Hepatocyte (in vitro differentiated cells): ENCODE measurements around the gene APOBEC3C. TPM values are rescaled to one million over a fixed set of nuclear protein-coding genes. Genes with fewer than 3 reads are reported as not detected.

Experiments used
- DNase-seq: peaks from one replicate; pipeline ENCODE4 v3.0.0-alpha.2; 2016; ENCODE audit warnings: low spot score
- H2AFZ ChIP-seq: fragments of 200-600 bp; sonication (generic); 2 replicates; pipeline ENCODE4 v1.6.0; 2016; ENCODE audit warnings: antibody characterized with exemption, mild to moderate bottlenecking
- H3K27ac ChIP-seq: fragments of 200-600 bp; sonication (generic); 2 replicates; pipeline ENCODE4 v1.5.1; 2016; ENCODE audit warnings: mild to moderate bottlenecking
- H3K27me3 ChIP-seq: fragments of 200-600 bp; sonication (generic); 2 replicates; pipeline ENCODE4 v1.6.1; 2016
- H3K36me3 ChIP-seq: fragments of 200-600 bp; sonication (generic); replicated peaks from 2 replicates; pipeline ENCODE4 v1.5.1; 2016; ENCODE audit warnings: low read depth; ENCODE audit not compliant: insufficient read depth
- H3K4me1 ChIP-seq: fragments of 200-600 bp; sonication (generic); 2 replicates; pipeline ENCODE4 v1.5.1; 2016; ENCODE audit warnings: mild to moderate bottlenecking, moderate library complexity; ENCODE audit not compliant: insufficient read depth
- H3K4me2 ChIP-seq: fragments of 200-600 bp; sonication (generic); 2 replicates; pipeline ENCODE4 v1.6.0; 2016
- H3K4me3 ChIP-seq: fragments of 200-600 bp; sonication (generic); 2 replicates; pipeline ENCODE4 v1.5.1; 2016; ENCODE audit warnings: mild to moderate bottlenecking
- H3K79me2 ChIP-seq: fragments of 200-600 bp; sonication (generic); 2 replicates; pipeline ENCODE4 v1.6.0; 2017; ENCODE audit warnings: mild to moderate bottlenecking
- H3K9me2 ChIP-seq: fragments of 200-600 bp; sonication (generic); replicated peaks from 2 replicates; pipeline ENCODE4 v1.6.0; 2017; ENCODE audit warnings: mild to moderate bottlenecking; ENCODE audit not compliant: insufficient read depth
- H3K9me3 ChIP-seq: fragments of 200-600 bp; sonication (generic); 2 replicates; pipeline ENCODE4 v1.5.1; 2016; ENCODE audit warnings: low read depth, mild to moderate bottlenecking
- H4K20me1 ChIP-seq: fragments of 200-600 bp; sonication (generic); 2 replicates; pipeline ENCODE4 v1.6.0; 2016; ENCODE audit warnings: mild to moderate bottlenecking; ENCODE audit not compliant: insufficient read depth, poor library complexity, severe bottlenecking
- CTCF ChIP-seq: fragments of 200-600 bp; sonication (generic); IDR thresholded peaks from 2 replicates; pipeline ENCODE4 v1.5.1; 2016; ENCODE audit warnings: antibody characterized with exemption, mild to moderate bottlenecking; ENCODE audit not compliant: poor library complexity
- EZH2 ChIP-seq: fragments of 200-600 bp; sonication (generic); IDR thresholded peaks from 2 replicates; pipeline ENCODE4 v1.6.1; 2016; ENCODE audit warnings: antibody characterized with exemption, mild to moderate bottlenecking, borderline replicate concordance
- EZH2phosphoT487 ChIP-seq: fragments of 200-600 bp; sonication (generic); IDR thresholded peaks from one replicate; pipeline ENCODE4 v1.6.1; 2018; ENCODE audit warnings: antibody characterized with exemption, mild to moderate bottlenecking, low read depth, moderate library complexity; ENCODE audit not compliant: unreplicated experiment, severe bottlenecking
- WGBS: methylation state at CpG from one replicate; pipeline ENCODE4 v1.1.6; 2016; ENCODE audit warnings: low lambda C conversion rate; ENCODE audit errors: missing lambda C conversion rate; 5-methylcytosine and 5-hydroxymethylcytosine counted together
- polyA plus RNA-seq: library from polyadenylated mRNA; unstranded; fragments of >200 nt; fragmentation: Nextera tagmentation; extraction: Ambion mirVana; gene quantifications from 2 replicates; pipeline ENCODE4 v1.2.1, GENCODE V29; 2016
- total RNA-seq: library from RNA; depleted of rRNA; stranded (reverse); fragments of >200 nt; gene quantifications from 2 replicates; pipeline ENCODE4 v1.2.3, GENCODE V29; 2014

APOBEC3C gene
- total and polyA plus RNA-seq, 2 experiments from 2014 or later: 8.0 to 36.8 TPM

GRCh38 chr22:39068033-39068785, 54.2 kb downstream of the APOBEC3C start:
- Histone ChIP-seq H3K27me3 (no peaks in the 10 kb centered on the region), H3K36me3 (no peaks in the 10 kb centered on the region), H3K9me2 (no peaks in the 10 kb centered on the region), H3K79me2 (no peaks in the 10 kb centered on the region), H3K27ac (no peak overlapping the region), H3K4me3 (no peak overlapping the region), H3K4me2 (no peak overlapping the region), H4K20me1 (no peaks in the 10 kb centered on the region), H3K9me3 (no peaks in the 10 kb centered on the region), H3K4me1 (no peaks in the 10 kb centered on the region), H2AFZ (no peak overlapping the region)
- WGBS: 34% methylated on average over 13 of the region's 13 CpGs
- no peak for DNase-seq
- TF ChIP-seq CTCF (no peak), EZH2phosphoT487 (no peak), EZH2 (no peak)

Other genes starting within 250 kb of the APOBEC3C start
- gene DNAL4, start 220.1 kb upstream of the APOBEC3C start, total RNA-seq: 11.9 and 15.5 TPM in 2 replicates
- 19.3 and 21.5 TPM in 2 replicates for gene DNAL4, start 220.1 kb upstream of the APOBEC3C start, polyA plus RNA-seq
- 3.1 and 3.8 TPM in 2 replicates for gene NPTXR, start 170.2 kb upstream of the APOBEC3C start, total RNA-seq
- gene NPTXR, start 170.2 kb upstream of the APOBEC3C start, polyA plus RNA-seq: 3.3 TPM in 2 replicates
- gene CBX6, start 142.0 kb upstream of the APOBEC3C start, total RNA-seq: 30.7 and 42.9 TPM in 2 replicates
- gene CBX6, start 142.0 kb upstream of the APOBEC3C start, polyA plus RNA-seq: 40.6 and 45.4 TPM in 2 replicates
- gene APOBEC3A, start 56.6 kb upstream of the APOBEC3C start, total RNA-seq: not detected in 2 replicates
- not detected in 2 replicates for gene APOBEC3A, start 56.6 kb upstream of the APOBEC3C start, polyA plus RNA-seq
- gene APOBEC3B, start 31.9 kb upstream of the APOBEC3C start, total RNA-seq: 2.2 TPM in 2 replicates
- gene APOBEC3B, start 31.9 kb upstream of the APOBEC3C start, polyA plus RNA-seq: 10.5 and 11.0 TPM in 2 replicates
- 1.4 and 1.5 TPM in 2 replicates for gene APOBEC3D, start 6.9 kb downstream of the APOBEC3C start, total RNA-seq
- gene APOBEC3D, start 6.9 kb downstream of the APOBEC3C start, polyA plus RNA-seq: 1.4 and 1.5 TPM in 2 replicates
- gene APOBEC3F, start 26.6 kb downstream of the APOBEC3C start, total RNA-seq: 1.2 and 4.7 TPM in 2 replicates
- gene APOBEC3F, start 26.6 kb downstream of the APOBEC3C start, polyA plus RNA-seq: 8.8 and 10.0 TPM in 2 replicates
- gene APOBEC3G, start 63.0 kb downstream of the APOBEC3C start, total RNA-seq: 4.6 and 4.8 TPM in 2 replicates
- 1.2 and 1.3 TPM in 2 replicates for gene APOBEC3G, start 63.0 kb downstream of the APOBEC3C start, polyA plus RNA-seq
- not detected in 2 replicates for gene APOBEC3H, start 83.0 kb downstream of the APOBEC3C start, total RNA-seq
- gene APOBEC3H, start 83.0 kb downstream of the APOBEC3C start, polyA plus RNA-seq: not detected in 2 replicates
- gene CBX7, start 138.4 kb downstream of the APOBEC3C start, total RNA-seq: 3.2 and 9.6 TPM in 2 replicates
- gene CBX7, start 138.4 kb downstream of the APOBEC3C start, polyA plus RNA-seq: 4.2 and 9.5 TPM in 2 replicates
- 3.9 and 4.3 TPM in 2 replicates for gene PDGFB, start 230.7 kb downstream of the APOBEC3C start, total RNA-seq
- gene PDGFB, start 230.7 kb downstream of the APOBEC3C start, polyA plus RNA-seq: 2.5 and 4.1 TPM in 2 replicates